Measurements from ENCODE around the gene TTL. TPM values are rescaled to one million over a fixed set of nuclear protein-coding genes. Genes with fewer than 3 reads are reported as not detected.

TTL gene
- total and polyA plus RNA-seq, 2 of the 13 experiments (the other 11 are each of a cell fraction or from before 2014, with no cell fraction given) = 19.0 to 59.8 TPM

GRCh38 chr2:112579241-112579640 is 97.3 kb downstream of the TTL start:
- ChIA-PET POLR2A (no interaction called here), CTCF (ENCODE audit: low intra/inter-chr PET ratio, low total read pairs) (no interaction called here)
- in situ Hi-C loops (cut with HindIII; ENCODE audit: extremely low pct_ligation_motif_present, low pct_unique_long_range_greater_than_20kb) (no loop called here), intact Hi-C loops (cut with micrococcal nuclease; ENCODE audit: unreplicated experiment) (loop anchor here (5.0 kb wide), 1 partner anchor 457 kb away; no protein-coding TSS in a partner anchor)
- Histone ChIP-seq H3K4me2 (ENCODE audit: low read depth, low read length) (no peak overlapping the region), H2AFZ (ENCODE audit: low read length) (no peak overlapping the region), H3K79me2 (ENCODE audit: insufficient read depth, low read length) (peaks cover 4% of the 10 kb centered on the region), H3K9me3 (ENCODE audit: low read length) (no peaks in the 10 kb centered on the region), H3K4me1 (ENCODE audit: insufficient read depth, low read length) (peaks cover 17% of the 10 kb centered on the region), H3K27ac (ENCODE audit: extremely low read length, insufficient read depth, low read length) (no peak overlapping the region), H3K27me3 (ENCODE audit: control insufficient read depth in 1 of 2, insufficient read depth in 2 of 2, low read length in 2 of 2) (peaks cover 0 to 4% of the 10 kb centered on the region in 2 experiments; a peak in 1 of 5 replicates), H3K4me3 (replicated peaks in 1 of 3; ENCODE audit: insufficient read depth in 1 of 3, low read depth in 2 of 3, low read length in 3 of 3) (no peak overlapping the region), H3K36me3 (replicated peaks in 1 of 2; ENCODE audit: control insufficient read depth in 1 of 2, insufficient read depth in 2 of 2, low read length in 2 of 2) (peaks cover 18 to 26% of the 10 kb centered on the region in 2 experiments), H4K20me1 (ENCODE audit: insufficient read depth, low read length) (no peaks in the 10 kb centered on the region), H3K9ac (ENCODE audit: insufficient read depth, low read depth, low read length) (no peak overlapping the region)
- TF ChIP-seq TARDBP (CRISPR knock-in tag; IDR thresholded peaks at IDR 0.05) (no peak), POLR2G (IDR thresholded peaks at IDR 0.05; ENCODE audit: low read depth, low read length) (0 out of 2 replicates have a peak, but pooled peaks have one; percentile 27), POLR2AphosphoS5 (IDR thresholded peaks at IDR 0.05; ENCODE audit: low read depth, low read length) (peak; percentile 35; the same call in 1 of the 2 replicates), ATF7 (IDR thresholded peaks at IDR 0.05) (peak; percentile 70), ATF7 (CRISPR knock-in tag; IDR thresholded peaks at IDR 0.05) (no peak), CREB1 (IDR thresholded peaks at IDR 0.05) (peak; percentile 28; the same call in 1 of the 2 replicates), CREB1 (CRISPR knock-in tag; IDR thresholded peaks at IDR 0.05) (no peak)
- DNase-seq (ENCODE audit: low spot score) (no peak), ATAC-seq (no peak), FAIRE-seq (no peak)
- BruUV-seq (replicated peaks) = no TSS peak

GRCh38 chr2:112580084-112580483 is 98.1 kb downstream of the TTL start:
- Histone ChIP-seq H3K27ac (ENCODE audit: extremely low read length, insufficient read depth, low read length) (no peak overlapping the region), H3K27me3 (ENCODE audit: control insufficient read depth in 1 of 2, insufficient read depth in 2 of 2, low read length in 2 of 2) (peaks cover 0 to 4% of the 10 kb centered on the region in 2 experiments; a peak in 1 of 5 replicates), H3K9ac (ENCODE audit: insufficient read depth, low read depth, low read length) (no peak overlapping the region), H3K36me3 (replicated peaks in 1 of 2; ENCODE audit: control insufficient read depth in 1 of 2, insufficient read depth in 2 of 2, low read length in 2 of 2) (peaks cover 11 to 18% of the 10 kb centered on the region in 2 experiments), H3K79me2 (ENCODE audit: insufficient read depth, low read length) (peaks cover 4% of the 10 kb centered on the region), H3K4me2 (ENCODE audit: low read depth, low read length) (no peak overlapping the region), H2AFZ (ENCODE audit: low read length) (no peak overlapping the region), H3K9me3 (ENCODE audit: low read length) (no peaks in the 10 kb centered on the region), H4K20me1 (ENCODE audit: insufficient read depth, low read length) (no peaks in the 10 kb centered on the region), H3K4me3 (replicated peaks in 1 of 3; ENCODE audit: insufficient read depth in 1 of 3, low read depth in 2 of 3, low read length in 3 of 3) (no peak overlapping the region), H3K4me1 (ENCODE audit: insufficient read depth, low read length) (peaks cover 19% of the 10 kb centered on the region)
- WGBS (ENCODE audit: low lambda C conversion rate) = 93% methylated on average over 7 of the region's 7 CpGs
- ChIA-PET CTCF (ENCODE audit: low intra/inter-chr PET ratio, low total read pairs) (no interaction called here), POLR2A (no interaction called here)
- DNase-seq (ENCODE audit: low spot score) (no peak), ATAC-seq (no peak), FAIRE-seq (no peak)
- in situ Hi-C loops (cut with HindIII; ENCODE audit: extremely low pct_ligation_motif_present, low pct_unique_long_range_greater_than_20kb) = loop anchor here (5.0 kb wide), 1 partner anchor 98 kb away; the partner anchor contains the start of gene TTL
- intact Hi-C loops (cut with micrococcal nuclease; ENCODE audit: unreplicated experiment) = loop anchor here (5.0 to 10.0 kb wide), 2 partner anchors 38 to 325 kb away; partner anchors contain the start of genes POLR1B and ZC3H8
- TF ChIP-seq MTA1 (CRISPR knock-in tag; IDR thresholded peaks at IDR 0.05; ENCODE audit: borderline replicate concordance) (no peak), SNAPC2 (CRISPR knock-in tag; IDR thresholded peaks at IDR 0.05) (no peak), ZBTB25 (CRISPR knock-in tag; IDR thresholded peaks at IDR 0.05) (no peak), SNRNP70 (IDR thresholded peaks at IDR 0.05; ENCODE audit: low read depth, low read length) (no peak), DNMT1 (CRISPR knock-in tag; IDR thresholded peaks at IDR 0.05) (no peak), ZNF121 (CRISPR knock-in tag; IDR thresholded peaks at IDR 0.05) (peak; percentile 69)
- no TSS peak for BruUV-seq (replicated peaks)
